Head of caudate nucleus (tissue), 42 donors: ENCODE data around the gene NLRP1.

Source experiments
- DNase-seq, 42 donors: peaks; one replicate each; pipeline versions ENCODE4 v3.0.0 to v3.0.0-alpha.2; 2020 to 2021; ENCODE audit warnings: mixed read lengths in 7 of 42
- intact Hi-C: fragments of 100-400 bp; cut with DNase I; formaldehyde crosslinking; loops from one replicate; pipeline ENCODE4 v1.15.0; 2022

NLRP1 gene

GRCh38 chr17:5561736-5562571 lies 22.4 kb downstream of the NLRP1 start:
- no peak for DNase-seq
- intact Hi-C loops = no loop called here

- DNase-seq = no peak
- intact Hi-C loops = no loop called here
These were observed 23.8 kb downstream of the NLRP1 start for GRCh38 chr17:5560361-5560988.

GRCh38 chr17:5558815-5559785 lies 25.2 kb downstream of the NLRP1 start:
- intact Hi-C loops = no loop called here
- no peak for DNase-seq

GRCh38 chr17:5557990-5558389 lies 26.3 kb downstream of the NLRP1 start:
- no peak for DNase-seq
- intact Hi-C loops = no loop called here

GRCh38 chr17:5557485-5557884 lies 26.8 kb downstream of the NLRP1 start:
- intact Hi-C loops = no loop called here
- DNase-seq = no peak

GRCh38 chr17:5555254-5555653 lies 29.1 kb downstream of the NLRP1 start:
- intact Hi-C loops = no loop called here
- no peak for DNase-seq

- intact Hi-C loops = no loop called here
- no peak for DNase-seq
These were observed 30.8 kb downstream of the NLRP1 start for GRCh38 chr17:5553479-5553878.

- intact Hi-C loops = no loop called here
These were observed 31.5 kb downstream of the NLRP1 start for GRCh38 chr17:5552841-5553240.

GRCh38 chr17:5545051-5545987 lies 39.0 kb downstream of the NLRP1 start:
- peak in 1 of 42 donors; percentile 27 for DNase-seq
- intact Hi-C loops = no loop called here

More at GRCh38 chr17:5552841-5553240, 31.5 kb downstream of the NLRP1 start:
- no peak for DNase-seq

- DNase-seq = peak in 3 of 42 donors; percentile 2 to 9 (median 9)
- intact Hi-C loops = no loop called here
These were observed 40.2 kb downstream of the NLRP1 start for GRCh38 chr17:5544115-5544514.

- intact Hi-C loops = no loop called here
- peak in 1 of 42 donors; percentile 15 for DNase-seq
These were observed 42.6 kb downstream of the NLRP1 start for GRCh38 chr17:5541610-5542202.

GRCh38 chr17:5540321-5540720 lies 44.0 kb downstream of the NLRP1 start:
- intact Hi-C loops = no loop called here
- DNase-seq = no peak

- intact Hi-C loops = no loop called here
- peak in 1 of 42 donors; percentile 23 for DNase-seq
These were observed 45.0 kb downstream of the NLRP1 start for GRCh38 chr17:5539286-5539685.

GRCh38 chr17:5536866-5537650 lies 47.3 kb downstream of the NLRP1 start:
- intact Hi-C loops = no loop called here
- no peak for DNase-seq

GRCh38 chr17:5535436-5535835 lies 48.9 kb downstream of the NLRP1 start:
- DNase-seq = no peak
- intact Hi-C loops = no loop called here

- intact Hi-C loops = no loop called here
- no peak for DNase-seq
These were observed 50.6 kb downstream of the NLRP1 start for GRCh38 chr17:5533486-5534315.
